GM19099 (cell line): Measurements from ENCODE around the gene SP1.

Source experiments
- POLR2A ChIP-seq: IDR thresholded peaks from 3 replicates; pipeline ENCODE4 v1.6.1; 2011; ENCODE audit warnings: low read depth; ENCODE audit not compliant: insufficient read length; ENCODE audit errors: extremely low read depth

The SP1 gene

GRCh38 chr12:53352331-53353256 lies 27.4 kb upstream of the SP1 start:
- TF ChIP-seq POLR2A, result no peak

DNA sequence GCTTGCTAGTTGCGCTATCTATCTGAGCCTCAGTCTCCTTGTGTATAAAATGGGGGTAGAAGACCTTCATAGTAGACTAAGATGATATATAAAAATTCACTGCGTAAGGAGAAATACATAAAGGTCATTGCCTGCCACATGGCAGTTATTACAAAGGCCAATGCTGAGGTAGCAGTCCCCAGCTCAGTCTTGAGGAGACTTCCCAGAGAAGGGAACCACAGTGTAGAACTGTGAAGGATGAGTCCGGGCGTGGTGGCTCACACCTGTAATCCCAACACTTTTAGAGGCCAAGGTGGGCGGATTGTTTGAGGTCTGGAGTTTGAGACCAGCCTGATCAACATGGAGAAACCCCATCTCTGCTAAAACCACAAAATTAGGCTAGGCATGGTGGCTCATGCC lies 26.7 kb upstream of the SP1 start:
- no peak for TF ChIP-seq POLR2A

- TF ChIP-seq POLR2A, result no peak
Observed at GRCh38 chr12:53355121-53355520, 24.9 kb upstream of the SP1 start.

- no peak for TF ChIP-seq POLR2A
Observed at GRCh38 chr12:53358836-53359419, 21.0 kb upstream of the SP1 start.

- no peak for TF ChIP-seq POLR2A
Observed at GRCh38 chr12:53365245-53365904, 14.6 kb upstream of the SP1 start.

DNA sequence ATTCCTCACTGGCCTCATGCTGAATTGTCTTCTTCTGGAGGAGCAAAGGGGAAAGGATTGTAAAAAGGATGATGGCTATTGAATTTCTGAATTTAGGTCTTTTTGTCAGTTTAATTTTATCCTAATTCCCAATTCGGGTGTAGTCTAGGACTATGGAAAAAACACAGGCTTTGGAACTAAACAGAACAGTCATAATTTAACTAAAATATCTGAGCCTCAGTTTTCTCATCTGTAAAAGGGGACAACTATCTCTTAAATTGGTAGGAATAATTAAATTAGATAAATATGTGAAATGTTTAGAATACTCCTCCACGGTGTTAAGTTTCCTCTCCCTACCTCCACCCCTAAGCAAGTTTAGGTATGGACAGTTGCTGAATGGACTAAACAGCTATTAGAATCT lies 3.2 kb upstream of the SP1 start:
- no peak for TF ChIP-seq POLR2A

DNA sequence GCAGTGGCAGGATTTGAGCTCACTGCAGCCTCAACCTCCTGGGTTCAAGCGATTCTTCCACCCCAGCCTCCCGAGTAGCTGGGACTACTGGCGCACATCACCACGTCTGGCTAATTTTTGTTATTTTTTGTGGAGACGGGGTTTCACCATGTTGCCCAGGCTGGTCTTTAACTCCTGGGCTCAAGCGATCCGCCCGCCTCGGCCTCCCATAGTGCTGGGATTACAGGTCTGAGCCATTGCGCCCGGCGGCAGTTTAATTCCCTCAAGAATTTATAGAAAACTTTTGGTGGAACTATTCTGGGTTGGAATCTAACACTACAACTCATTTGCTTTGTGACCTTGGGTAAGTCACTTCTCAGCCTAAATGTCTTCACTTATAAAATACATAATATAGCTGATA lies 1.8 kb upstream of the SP1 start:
- no peak for TF ChIP-seq POLR2A

DNA sequence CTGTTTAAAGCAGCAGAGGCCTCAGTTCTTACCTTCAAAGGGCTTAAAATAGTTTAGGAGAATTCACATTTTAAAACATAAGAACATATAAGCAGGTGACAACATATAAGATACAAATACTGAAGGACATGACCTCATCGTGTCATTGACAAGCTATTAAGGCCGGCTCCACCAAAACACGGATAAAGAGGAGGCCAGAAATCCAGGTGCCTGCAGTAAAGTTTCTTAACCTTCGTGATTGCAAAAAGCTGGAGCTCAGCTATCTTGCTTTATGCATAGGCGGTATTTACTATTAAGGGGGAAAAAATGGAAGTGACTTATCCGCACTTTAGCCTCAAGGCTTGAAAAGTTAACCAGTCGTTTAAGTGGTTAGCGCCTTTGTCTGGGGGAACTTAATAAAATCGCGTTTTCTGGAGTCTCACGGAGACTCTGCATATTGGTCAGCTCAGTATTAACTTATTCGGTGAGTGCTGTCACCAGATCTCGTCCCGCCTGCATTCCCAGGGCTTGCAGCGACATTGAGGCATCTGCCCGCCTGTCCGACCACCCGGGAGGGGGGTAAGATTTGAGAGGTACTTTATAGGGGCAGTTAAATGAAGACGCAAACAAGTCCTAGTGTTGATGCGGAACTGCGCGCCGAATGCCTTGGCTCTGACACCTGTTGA lies 1.1 kb upstream of the SP1 start:
- no peak for TF ChIP-seq POLR2A

DNA sequence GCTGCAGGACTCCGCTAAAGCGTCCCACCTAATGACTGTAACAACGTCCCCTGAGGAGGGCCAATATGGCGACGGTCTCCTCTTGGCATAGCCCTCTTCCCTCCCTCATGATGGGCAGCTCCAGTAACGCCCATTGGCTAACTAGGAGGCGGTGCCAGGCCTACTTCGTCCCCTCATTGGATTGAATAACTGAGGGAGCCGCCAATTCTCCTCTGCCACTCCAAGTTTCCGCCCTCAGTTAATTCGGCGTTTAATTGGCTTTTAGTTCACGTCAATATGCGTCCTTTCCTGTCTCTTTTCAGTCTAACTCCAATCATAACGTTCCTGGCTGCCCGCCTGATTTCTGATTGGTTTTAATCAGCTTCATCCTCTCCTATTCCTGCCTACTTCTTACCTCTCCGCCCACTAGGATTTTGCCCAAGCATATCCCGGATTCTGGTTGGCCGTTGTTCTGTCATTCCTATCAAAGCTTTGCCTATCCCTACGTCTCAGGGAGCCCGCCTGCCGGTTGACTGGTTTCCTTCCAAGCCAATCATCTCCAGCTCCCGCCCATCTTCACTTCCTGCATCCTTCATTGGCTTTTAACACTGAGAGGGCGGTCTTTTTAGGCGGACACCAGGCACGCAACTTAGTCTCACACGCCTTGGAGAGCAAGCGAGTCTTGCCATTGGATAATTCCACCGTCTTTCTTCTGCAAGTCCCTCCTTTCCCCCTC lies 430 bp upstream of the SP1 start:
- peak; percentile 96 for TF ChIP-seq POLR2A

- no peak for TF ChIP-seq POLR2A
Observed at GRCh38 chr12:53380794-53381730, 1.1 kb downstream of the SP1 start.

DNA sequence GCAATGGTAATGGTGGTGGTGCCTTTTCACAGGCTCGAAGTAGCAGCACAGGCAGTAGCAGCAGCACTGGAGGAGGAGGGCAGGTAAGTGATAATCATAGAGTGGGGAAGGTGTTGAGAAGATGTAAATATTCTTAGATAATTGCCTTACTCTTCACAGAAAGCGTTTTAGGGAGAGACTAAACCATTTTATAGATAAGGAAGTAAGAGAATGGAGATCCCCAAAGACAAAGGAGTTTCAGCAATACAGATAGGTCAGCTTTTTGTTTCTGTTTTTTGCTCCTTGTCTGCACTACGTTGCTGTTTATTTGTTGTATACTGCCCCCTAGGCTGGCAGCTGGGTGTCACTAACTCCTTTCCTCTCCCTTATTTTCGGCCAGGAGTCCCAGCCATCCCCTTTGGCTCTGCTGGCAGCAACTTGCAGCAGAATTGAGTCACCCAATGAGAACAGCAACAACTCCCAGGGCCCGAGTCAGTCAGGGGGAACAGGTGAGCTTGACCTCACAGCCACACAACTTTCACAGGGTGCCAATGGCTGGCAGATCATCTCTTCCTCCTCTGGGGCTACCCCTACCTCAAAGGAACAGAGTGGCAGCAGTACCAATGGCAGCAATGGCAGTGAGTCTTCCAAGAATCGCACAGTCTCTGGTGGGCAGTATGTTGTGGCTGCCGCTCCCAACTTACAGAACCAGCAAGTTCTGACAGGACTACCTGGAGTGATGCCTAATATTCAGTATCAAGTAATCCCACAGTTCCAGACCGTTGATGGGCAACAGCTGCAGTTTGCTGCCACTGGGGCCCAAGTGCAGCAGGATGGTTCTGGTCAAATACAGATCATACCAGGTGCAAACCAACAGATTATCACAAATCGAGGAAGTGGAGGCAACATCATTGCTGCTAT lies 2.0 kb downstream of the SP1 start:
- TF ChIP-seq POLR2A, result no peak

DNA sequence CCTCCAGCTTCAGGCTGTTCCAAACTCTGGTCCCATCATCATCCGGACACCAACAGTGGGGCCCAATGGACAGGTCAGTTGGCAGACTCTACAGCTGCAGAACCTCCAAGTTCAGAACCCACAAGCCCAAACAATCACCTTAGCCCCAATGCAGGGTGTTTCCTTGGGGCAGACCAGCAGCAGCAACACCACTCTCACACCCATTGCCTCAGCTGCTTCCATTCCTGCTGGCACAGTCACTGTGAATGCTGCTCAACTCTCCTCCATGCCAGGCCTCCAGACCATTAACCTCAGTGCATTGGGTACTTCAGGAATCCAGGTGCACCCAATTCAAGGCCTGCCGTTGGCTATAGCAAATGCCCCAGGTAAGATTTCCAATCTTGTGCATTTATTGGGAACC lies 3.3 kb downstream of the SP1 start:
- no peak for TF ChIP-seq POLR2A

DNA sequence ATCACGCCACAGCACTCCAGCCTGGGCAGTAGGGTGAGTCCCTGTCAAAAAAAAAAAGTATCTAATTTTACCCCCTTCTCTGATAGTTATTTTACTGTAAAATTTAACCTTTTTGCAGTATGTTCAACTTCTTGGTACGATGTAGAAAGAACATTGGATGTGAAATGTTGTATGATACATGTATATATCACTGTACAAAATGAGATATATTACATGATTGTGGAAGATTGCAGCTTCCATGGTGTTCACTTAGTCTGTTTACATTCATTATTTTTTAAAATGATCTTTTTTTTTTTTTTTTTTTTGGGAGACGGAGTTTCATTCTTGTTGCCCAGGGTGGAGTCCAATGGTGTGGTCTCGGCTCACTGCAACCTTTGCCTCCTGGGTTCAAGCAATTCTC lies 9.0 kb downstream of the SP1 start:
- no peak for TF ChIP-seq POLR2A
